GM10248 (cell line): ENCODE measurements around the gene LEMD3.

Source experiments
- CTCF ChIA-PET: fragments of 300-600 bp; sonication (Branson Sonifier 250); formaldehyde crosslinking; extraction: SDS; loops from one replicate; lab custom pipeline; 2021; ENCODE audit warnings: antibody characterized with exemption; lab: Yijun Ruan, JAX
- POLR2A ChIA-PET: fragments of 350-650 bp; sonication (Branson Sonifier 250); formaldehyde crosslinking; extraction: SDS; loops from one replicate; lab custom pipeline; 2020; ENCODE audit warnings: antibody characterized with exemption; lab: Yijun Ruan, JAX
- DNase-seq: peaks from one replicate; pipeline ENCODE4 v3.0.0; 2012; ENCODE audit errors: extremely low spot score
- CTCF ChIP-seq: IDR thresholded peaks from 2 replicates; pipeline ENCODE4 v1.5.1; 2012; ENCODE audit warnings: mild to moderate bottlenecking, low read depth; ENCODE audit errors: extremely low read depth, missing control alignments, control extremely low read depth

Gene LEMD3

GRCh38 chr12:65162609-65163008 is 6.8 kb upstream of the LEMD3 start:
- POLR2A ChIA-PET: no interaction called here
- CTCF ChIA-PET: interaction anchor here (0.8 kb wide), 1 partner anchor 17 kb away, joined by 3 read pairs; no protein-coding TSS in a partner anchor
- TF ChIP-seq CTCF: no peak
- peak; percentile 23 for DNase-seq

- ChIA-PET POLR2A (no interaction called here), CTCF (interaction anchor here (1.2 to 2.2 kb wide), 4 partner anchors 10 to 362 kb away, joined by 3 to 6 read pairs (median 4); no protein-coding TSS in a partner anchor)
- DNase-seq: no peak
- TF ChIP-seq CTCF: no peak
Observed at GRCh38 chr12:65164244-65164643, 5.1 kb upstream of the LEMD3 start.

- no peak for TF ChIP-seq CTCF
- CTCF ChIA-PET: interaction anchor here (1.2 to 2.2 kb wide), 4 partner anchors 10 to 363 kb away, joined by 3 to 6 read pairs (median 4); no protein-coding TSS in a partner anchor
- POLR2A ChIA-PET: no interaction called here
- DNase-seq: no peak
Observed at GRCh38 chr12:65164774-65165173, 4.6 kb upstream of the LEMD3 start.

- DNase-seq: peak; percentile 26
- CTCF ChIA-PET: interaction anchor here (1.1 to 3.4 kb wide), 17 partner anchors 9 to 919 kb away, joined by 3 to 20 read pairs (median 4); no protein-coding TSS in a partner anchor
- TF ChIP-seq CTCF: no peak
- POLR2A ChIA-PET: interaction anchor here (0.9 to 1.3 kb wide), 4 partner anchors 9 to 16 kb away, joined by 3 to 6 read pairs (median 4); no protein-coding TSS in a partner anchor
Observed at GRCh38 chr12:65168681-65169319, 583 bp upstream of the LEMD3 start.

GRCh38 chr12:65170209-65170881 is 962 bp downstream of the LEMD3 start:
- no peak for TF ChIP-seq CTCF
- ChIA-PET CTCF (interaction anchor here (1.1 to 3.4 kb wide), 12 partner anchors 10 to 917 kb away, joined by 3 to 20 read pairs (median 6); no protein-coding TSS in a partner anchor), POLR2A (no interaction called here)
- peak; percentile 74 for DNase-seq

- CTCF ChIA-PET: interaction anchor here (1.4 to 1.7 kb wide), 2 partner anchors 9 to 369 kb away, joined by 4 to 6 read pairs; no protein-coding TSS in a partner anchor
- DNase-seq: no peak
- TF ChIP-seq CTCF: no peak
- POLR2A ChIA-PET: no interaction called here
Observed at GRCh38 chr12:65171073-65171472, 1.7 kb downstream of the LEMD3 start.
